GM12892 (cell line): ENCODE measurements around the gene SLC25A27. TPM values are rescaled to one million over a fixed set of nuclear protein-coding genes. Genes with fewer than 3 reads are reported as not detected.
A peak's percentile ranks its signal among the peaks of the same experiment; 100 is the strongest.

Experiments
- DNase-seq: peaks from one replicate; pipeline ENCODE4 v3.0.0; 2011; ENCODE audit not compliant: insufficient read length
- FAIRE-seq: peaks from 2 replicates; lab custom pipeline; 2011; peaks lifted over from hg19 to GRCh38; lab: Jason Lieb, UNC
- POLR2A ChIP-seq: IDR thresholded peaks from 2 replicates; pipeline ENCODE4 v1.6.1; 2011; ENCODE audit warnings: low read depth, low read length, control low read depth
- POLR2AphosphoS5 ChIP-seq: IDR thresholded peaks from 2 replicates; pipeline ENCODE4 v1.6.1; 2011; ENCODE audit warnings: low read depth, low read length, control low read depth
- TAF1 ChIP-seq: IDR thresholded peaks from 2 replicates; pipeline ENCODE4 v1.6.1; 2011; ENCODE audit warnings: low read depth, mild to moderate bottlenecking, control low read depth, low read length, borderline replicate concordance
- polyA plus RNA-seq: library from polyadenylated mRNA; unstranded; fragments of >200 nt; gene quantifications from one replicate; pipeline ENCODE4 v1.2.1, GENCODE V29; 2012; ENCODE audit warnings: missing spikeins, inconsistent platforms; ENCODE audit not compliant: missing spikeins

SLC25A27 gene
- not detected for polyA plus RNA-seq

- peak; percentile 73 for FAIRE-seq
- peak; percentile 59 for DNase-seq
- TF ChIP-seq TAF1, result no peak
- TF ChIP-seq POLR2AphosphoS5, result no peak
- TF ChIP-seq POLR2A, result no peak
These were observed at the start of gene SLC25A27, which contains the start of gene CYP39A1 for GRCh38 chr6:46652603-46653438. Gene SLC25A27, plus strand, starts transcription at chr6:46652975. Its CDS starts 218 bp downstream, at chr6:46653193. Gene CYP39A1, minus strand, starts transcription at chr6:46652818. Its CDS starts 236 bp downstream, at chr6:46652582.

GRCh38 chr6:46605091-46605797 is 47.5 kb upstream of the SLC25A27 start:
- TF ChIP-seq POLR2A, result no peak
- no peak for TF ChIP-seq POLR2AphosphoS5
- TF ChIP-seq TAF1, result no peak
- DNase-seq (no peak), FAIRE-seq (no peak)

GRCh38 chr6:46606338-46606737 is 46.4 kb upstream of the SLC25A27 start:
- FAIRE-seq, result no peak
- TF ChIP-seq TAF1 (no peak), POLR2A (no peak), POLR2AphosphoS5 (no peak)
- DNase-seq, result no peak

GRCh38 chr6:46610862-46611553 is 41.8 kb upstream of the SLC25A27 start:
- TF ChIP-seq POLR2A, result no peak
- no peak for TF ChIP-seq TAF1
- TF ChIP-seq POLR2AphosphoS5, result no peak
- FAIRE-seq (no peak), DNase-seq (no peak)

- no peak for DNase-seq
- no peak for TF ChIP-seq POLR2A
- TF ChIP-seq POLR2AphosphoS5, result no peak
- TF ChIP-seq TAF1, result no peak
- FAIRE-seq, result no peak
These were observed 40.1 kb upstream of the SLC25A27 start for GRCh38 chr6:46612645-46613044.

- TF ChIP-seq TAF1 (no peak), POLR2AphosphoS5 (no peak), POLR2A (no peak)
- DNase-seq (no peak), FAIRE-seq (peak; percentile 44)
These were observed 34.0 kb upstream of the SLC25A27 start for GRCh38 chr6:46618726-46619125.

GRCh38 chr6:46626228-46626909 is 26.4 kb upstream of the SLC25A27 start:
- no peak for FAIRE-seq
- no peak for TF ChIP-seq POLR2A
- no peak for TF ChIP-seq POLR2AphosphoS5
- TF ChIP-seq TAF1, result no peak
- DNase-seq, result no peak

- FAIRE-seq, result no peak
- TF ChIP-seq POLR2A (no peak), POLR2AphosphoS5 (no peak)
- DNase-seq, result no peak
These were observed 25.8 kb upstream of the SLC25A27 start for GRCh38 chr6:46626976-46627375.

GRCh38 chr6:46628498-46628897 is 24.3 kb upstream of the SLC25A27 start:
- no peak for FAIRE-seq
- no peak for DNase-seq
- TF ChIP-seq POLR2A (no peak), POLR2AphosphoS5 (no peak), TAF1 (no peak)

GRCh38 chr6:46628976-46629375 is 23.8 kb upstream of the SLC25A27 start:
- FAIRE-seq (no peak), DNase-seq (no peak)
- TF ChIP-seq TAF1 (no peak), POLR2AphosphoS5 (no peak), POLR2A (no peak)

- DNase-seq (no peak), FAIRE-seq (no peak)
- TF ChIP-seq POLR2A (no peak), TAF1 (no peak), POLR2AphosphoS5 (no peak)
These were observed 23.1 kb upstream of the SLC25A27 start for GRCh38 chr6:46629691-46630090.

- DNase-seq (no peak), FAIRE-seq (no peak)
- TF ChIP-seq POLR2AphosphoS5 (no peak), POLR2A (no peak), TAF1 (no peak)
These were observed 20.7 kb upstream of the SLC25A27 start for GRCh38 chr6:46632053-46632452.
